Neural cell (in vitro differentiated cells): ENCODE data around the gene MALRD1.

Experiments
- CTCF ChIP-seq: fragments of 450-650 bp; IDR thresholded peaks from 2 replicates; pipeline ENCODE4 v1.5.1; 2014; ENCODE audit warnings: antibody characterized with exemption, mild to moderate bottlenecking, moderate library complexity; ENCODE audit not compliant: poor library complexity, severe bottlenecking
- EP300 ChIP-seq: fragments of 450-650 bp; conservative IDR thresholded peaks from 2 replicates; pipeline ENCODE4 v1.6.1; 2014; ENCODE audit warnings: antibody characterized with exemption, mild to moderate bottlenecking, moderate library complexity; ENCODE audit not compliant: poor library complexity, severe bottlenecking

GRCh38 chr10:19546224-19546623, 497.6 kb downstream of the MALRD1 start:
- TF ChIP-seq EP300 (no peak), CTCF (no peak)
